NT2/D1 (cell line): ENCODE results near the gene RANBP2.
"Not testable (repeated sequence)": the region's sequence is repeated elsewhere in the genome, so short reads cannot be mapped to it uniquely, and the experiment has no call there.

Experiments
- YY1 ChIP-seq: IDR thresholded peaks from 2 replicates; pipeline ENCODE4 v1.6.1; 2011; ENCODE audit not compliant: insufficient read length, insufficient read depth
- ZNF274 ChIP-seq: IDR thresholded peaks from 2 replicates; pipeline ENCODE4 v1.6.1; 2011; ENCODE audit warnings: mild to moderate bottlenecking, low read depth, low read length

DNA sequence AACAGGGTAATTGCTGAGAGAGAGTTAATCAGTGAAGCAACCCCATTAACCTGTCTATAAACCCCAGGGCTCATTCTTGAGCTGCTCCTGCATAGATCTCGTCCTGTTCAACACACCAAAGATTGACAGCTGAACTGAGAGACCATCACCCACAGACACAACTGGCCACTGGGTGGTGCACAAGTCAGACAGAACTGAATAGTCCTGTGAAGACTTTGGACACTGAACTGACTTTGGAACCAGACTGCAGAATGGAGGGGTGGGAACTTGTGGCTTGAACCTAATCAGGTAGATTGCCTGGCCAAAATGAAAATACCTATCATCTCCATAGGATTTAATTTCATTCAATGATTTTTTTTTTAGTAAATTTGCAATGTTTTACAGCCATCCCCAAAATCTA lies 29.3 kb upstream of the RANBP2 start:
- TF ChIP-seq ZNF274, YY1: not testable (repeated sequence)
